Loucy (cell line): ENCODE measurements around the gene ZNF792.
A peak's percentile ranks its signal among the peaks of the same experiment; 100 is the strongest.

ENCODE experiments used
- H2AFZ ChIP-seq: fragments of 200-600 bp; sonication (generic); 2 replicates; pipeline ENCODE4 v1.6.0; 2016; ENCODE audit warnings: antibody characterized with exemption, mild to moderate bottlenecking, low read length, moderate library complexity
- H3F3A ChIP-seq: fragments of 200-600 bp; 2 replicates; pipeline ENCODE4 v1.6.0; 2016; ENCODE audit warnings: antibody characterized with exemption, low read depth, mild to moderate bottlenecking
- H3K27me3 ChIP-seq: fragments of 200-600 bp; sonication (generic); 2 replicates; pipeline ENCODE4 v1.6.1; 2014; ENCODE audit warnings: low read length, mild to moderate bottlenecking; ENCODE audit not compliant: insufficient read depth, poor library complexity, severe bottlenecking
- H3K36me3 ChIP-seq: fragments of 200-600 bp; sonication (generic); 2 replicates; pipeline ENCODE4 v1.6.1; 2016; ENCODE audit warnings: low read length; ENCODE audit not compliant: insufficient read depth
- H3K4me1 ChIP-seq: fragments of 200-600 bp; sonication (generic); 2 replicates; pipeline ENCODE4 v1.5.1; 2014; ENCODE audit warnings: low read length, mild to moderate bottlenecking; ENCODE audit not compliant: insufficient read depth, poor library complexity, severe bottlenecking
- H3K4me2 ChIP-seq: fragments of 200-600 bp; sonication (generic); 2 replicates; pipeline ENCODE4 v1.6.0; 2014; ENCODE audit warnings: antibody characterized with exemption, low read length, low read depth, mild to moderate bottlenecking; ENCODE audit not compliant: poor library complexity, severe bottlenecking
- H3K4me3 ChIP-seq: fragments of 200-600 bp; sonication (generic); 2 replicates; pipeline ENCODE4 v1.5.1; 2014; ENCODE audit warnings: low read length, mild to moderate bottlenecking, mixed read lengths; ENCODE audit not compliant: poor library complexity, severe bottlenecking
- H3K79me2 ChIP-seq: fragments of 200-600 bp; sonication (generic); 2 replicates; pipeline ENCODE4 v1.6.1; 2014; ENCODE audit warnings: low read length; ENCODE audit not compliant: insufficient read depth
- H3K9ac ChIP-seq: fragments of 200-600 bp; sonication (generic); 2 replicates; pipeline ENCODE4 v1.6.0; 2014; ENCODE audit warnings: mild to moderate bottlenecking, low read depth, low read length, moderate library complexity; ENCODE audit not compliant: poor library complexity, severe bottlenecking
- H3K9me2 ChIP-seq: fragments of 200-600 bp; sonication (generic); replicated peaks from 2 replicates; pipeline ENCODE4 v1.6.1; 2016; ENCODE audit warnings: low read depth, low read length, mixed read lengths
- H3K9me3 ChIP-seq: fragments of 200-600 bp; sonication (generic); 2 replicates; pipeline ENCODE4 v1.6.1; 2014; ENCODE audit warnings: mild to moderate bottlenecking, antibody characterized with exemption, low read length, low read depth; ENCODE audit not compliant: insufficient read depth
- H4K20me1 ChIP-seq: fragments of 200-600 bp; sonication (generic); 2 replicates; pipeline ENCODE4 v1.6.0; 2014; ENCODE audit warnings: antibody characterized with exemption, low read length, mild to moderate bottlenecking; ENCODE audit not compliant: insufficient read depth, poor library complexity, severe bottlenecking
- CTCF ChIP-seq: fragments of 200-600 bp; sonication (generic); conservative IDR thresholded peaks from 2 replicates; pipeline ENCODE4 v1.5.1; 2014; ENCODE audit warnings: mild to moderate bottlenecking, antibody characterized with exemption, low read length
- EZH2phosphoT487 ChIP-seq: fragments of 200-600 bp; IDR thresholded peaks from 2 replicates; pipeline ENCODE4 v1.6.1; 2018; ENCODE audit warnings: antibody characterized with exemption, mild to moderate bottlenecking, moderate library complexity, borderline replicate concordance

The ZNF792 gene

GRCh38 chr19:35000647-35001501 is 36.8 kb upstream of the ZNF792 start:
- H3K9ac ChIP-seq, result peak overlapping the region; percentile 95
- peaks cover 51% of the 10 kb centered on the region for H4K20me1 ChIP-seq
- no peaks in the 10 kb centered on the region; the same call in 1 of the 2 replicates for H3K36me3 ChIP-seq
- TF ChIP-seq EZH2phosphoT487, result no peak
- 0 out of 2 replicates have a peak, but pooled peaks cover 6% of the 10 kb centered on the region for H3F3A ChIP-seq
- peaks cover 41% of the 10 kb centered on the region for H3K4me1 ChIP-seq
- H3K9me2 ChIP-seq, result no peaks in the 10 kb centered on the region
- no peaks in the 10 kb centered on the region for H3K27me3 ChIP-seq
- H3K4me3 ChIP-seq, result peak overlapping the region; percentile 79
- H2AFZ ChIP-seq, result no peak overlapping the region
- H3K4me2 ChIP-seq, result peak overlapping the region; percentile 87
- H3K79me2 ChIP-seq, result peaks cover 65% of the 10 kb centered on the region
- H3K9me3 ChIP-seq, result no peaks in the 10 kb centered on the region

GRCh38 chr19:35000338-35000646 is 36.3 kb upstream of the ZNF792 start:
- 0 out of 2 replicates have a peak, but pooled peaks cover 6% of the 10 kb centered on the region for H3F3A ChIP-seq
- TF ChIP-seq CTCF, result no peak
- no peak for TF ChIP-seq EZH2phosphoT487
- no peaks in the 10 kb centered on the region for H3K9me3 ChIP-seq
- peak overlapping the region; percentile 95 for H3K9ac ChIP-seq
- peak overlapping the region; percentile 87 for H3K4me2 ChIP-seq
- peaks cover 46% of the 10 kb centered on the region for H4K20me1 ChIP-seq
- peak overlapping the region; percentile 79 for H3K4me3 ChIP-seq
- H3K9me2 ChIP-seq, result no peaks in the 10 kb centered on the region
- H2AFZ ChIP-seq, result no peak overlapping the region
- H3K79me2 ChIP-seq, result peaks cover 59% of the 10 kb centered on the region
- no peaks in the 10 kb centered on the region for H3K27me3 ChIP-seq
- H3K36me3 ChIP-seq, result no peaks in the 10 kb centered on the region; the same call in 1 of the 2 replicates
- H3K4me1 ChIP-seq, result peaks cover 41% of the 10 kb centered on the region

- peak within 1 kb of the TSS; percentile 58 for H2AFZ ChIP-seq
- TF ChIP-seq EZH2phosphoT487 (no peak), CTCF (no peak)
Observed at GRCh38 chr19:34999498-35000337, 35.7 kb upstream of the ZNF792 start, which contains the start of gene GRAMD1A. Gene GRAMD1A, plus strand, starts transcription at chr19:35000323. Its CDS starts 156 bp downstream, at chr19:35000479.

More at GRCh38 chr19:34999498-35000337, 35.7 kb upstream of the ZNF792 start, which contains the start of gene GRAMD1A:
- H3K9me2 ChIP-seq, result no peaks in the 10 kb centered on the region
- no peaks in the 10 kb centered on the region; the same call in 1 of the 2 replicates for H3K36me3 ChIP-seq
- peaks cover 41% of the 10 kb centered on the region for H3K4me1 ChIP-seq
- no peaks in the 10 kb centered on the region for H3K27me3 ChIP-seq
- H3F3A ChIP-seq, result 0 out of 2 replicates have a peak, but pooled peaks cover 6% of the 10 kb centered on the region
- peak within 1 kb of the TSS; percentile 95 for H3K9ac ChIP-seq
- peaks cover 53% of the 10 kb centered on the region for H3K79me2 ChIP-seq
- H3K9me3 ChIP-seq, result no peaks in the 10 kb centered on the region
- H3K4me2 ChIP-seq, result peak within 1 kb of the TSS; percentile 87
- H3K4me3 ChIP-seq, result peak within 1 kb of the TSS; percentile 79
- peaks cover 40% of the 10 kb centered on the region for H4K20me1 ChIP-seq
